ENCODE data around the gene DUSP22.

DUSP22 gene

DNA sequence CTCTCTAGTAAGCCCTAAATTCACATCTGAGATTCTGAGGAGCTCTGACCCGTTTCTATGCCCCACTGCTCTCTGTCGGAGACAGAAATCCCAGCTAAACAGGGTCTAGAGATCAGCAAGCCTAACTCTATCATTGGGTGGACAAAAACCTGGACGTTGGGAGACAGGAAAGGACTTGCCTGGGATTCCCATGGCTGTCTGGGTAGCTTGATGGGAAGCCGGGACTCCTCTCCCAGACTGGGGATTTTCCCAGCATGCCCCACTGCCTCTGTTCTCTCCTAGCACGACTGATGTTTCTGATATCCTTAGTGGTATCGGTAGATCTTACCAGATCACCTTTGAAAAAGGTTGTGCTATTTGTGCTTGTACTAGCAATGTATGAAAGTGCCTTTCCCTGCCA is 22.9 kb downstream of the DUSP22 start:
- TF ChIP-seq, protein P1, sequence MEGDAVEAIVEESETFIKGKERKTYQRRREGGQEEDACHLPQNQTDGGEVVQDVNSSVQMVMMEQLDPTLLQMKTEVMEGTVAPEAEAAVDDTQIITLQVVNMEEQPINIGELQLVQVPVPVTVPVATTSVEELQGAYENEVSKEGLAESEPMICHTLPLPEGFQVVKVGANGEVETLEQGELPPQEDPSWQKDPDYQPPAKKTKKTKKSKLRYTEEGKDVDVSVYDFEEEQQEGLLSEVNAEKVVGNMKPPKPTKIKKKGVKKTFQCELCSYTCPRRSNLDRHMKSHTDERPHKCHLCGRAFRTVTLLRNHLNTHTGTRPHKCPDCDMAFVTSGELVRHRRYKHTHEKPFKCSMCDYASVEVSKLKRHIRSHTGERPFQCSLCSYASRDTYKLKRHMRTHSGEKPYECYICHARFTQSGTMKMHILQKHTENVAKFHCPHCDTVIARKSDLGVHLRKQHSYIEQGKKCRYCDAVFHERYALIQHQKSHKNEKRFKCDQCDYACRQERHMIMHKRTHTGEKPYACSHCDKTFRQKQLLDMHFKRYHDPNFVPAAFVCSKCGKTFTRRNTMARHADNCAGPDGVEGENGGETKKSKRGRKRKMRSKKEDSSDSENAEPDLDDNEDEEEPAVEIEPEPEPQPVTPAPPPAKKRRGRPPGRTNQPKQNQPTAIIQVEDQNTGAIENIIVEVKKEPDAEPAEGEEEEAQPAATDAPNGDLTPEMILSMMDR (conservative IDR thresholded peaks at IDR 0.05): no peak
- no peak overlapping the region for H3K27ac ChIP-seq

DNA sequence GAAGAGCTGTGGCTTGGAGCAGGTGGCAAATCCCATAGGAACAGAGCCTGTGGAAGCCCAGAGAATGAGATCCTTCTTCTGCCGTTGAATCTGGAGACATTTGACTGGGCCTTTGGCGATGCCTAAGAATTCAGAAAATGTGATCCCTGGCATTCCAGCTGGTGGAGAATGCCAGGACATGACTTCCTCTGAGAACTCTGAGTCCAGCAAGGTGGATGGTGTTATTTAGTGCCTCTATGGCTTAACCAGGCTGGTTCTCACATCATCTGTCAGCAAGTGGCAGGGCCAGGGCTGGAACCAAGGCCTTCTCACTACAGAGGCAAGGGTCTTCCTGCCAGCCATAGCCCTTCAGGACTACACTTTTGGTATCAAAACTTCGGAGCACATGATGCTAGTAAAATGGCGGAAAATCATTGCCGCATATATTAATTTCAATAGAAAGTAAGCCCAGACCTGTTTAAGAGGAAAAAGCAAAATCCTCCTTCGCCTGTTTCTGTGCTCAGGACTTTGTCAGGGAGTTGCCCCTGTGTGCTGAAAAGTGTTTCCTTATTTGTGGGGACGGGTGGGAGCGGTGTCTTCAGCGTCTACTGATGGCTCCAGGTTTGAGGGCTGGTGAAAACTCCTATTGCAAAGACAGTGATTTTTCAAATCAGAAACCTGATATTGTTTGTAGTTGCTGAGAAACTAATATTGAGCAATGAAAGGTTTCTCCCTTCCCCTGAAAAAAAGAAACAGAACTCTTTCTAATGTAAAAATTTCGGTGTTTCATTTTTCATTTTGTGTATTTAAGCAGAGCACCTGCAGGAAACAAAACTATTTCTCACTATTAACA is 23.9 kb downstream of the DUSP22 start:
- no peak overlapping the region for H3K27ac ChIP-seq
- TF ChIP-seq, protein P1 (conservative IDR thresholded peaks at IDR 0.05): no peak

DNA sequence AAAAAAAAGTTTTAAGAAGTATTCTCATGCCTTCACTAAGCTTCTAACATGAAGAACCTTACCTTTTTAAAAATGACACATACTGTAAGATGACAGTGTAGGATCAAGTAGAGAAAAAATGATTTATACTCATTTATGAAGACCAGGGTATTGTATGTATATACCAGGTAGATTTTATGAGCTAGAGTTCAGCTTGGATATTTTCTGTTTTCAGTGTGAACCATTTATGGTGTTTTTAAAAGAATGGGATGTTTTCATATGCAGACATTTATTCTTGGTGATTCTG is 24.4 kb downstream of the DUSP22 start:
- TF ChIP-seq, protein P1 (conservative IDR thresholded peaks at IDR 0.05): no peak
- H3K27ac ChIP-seq: no peak overlapping the region

DNA sequence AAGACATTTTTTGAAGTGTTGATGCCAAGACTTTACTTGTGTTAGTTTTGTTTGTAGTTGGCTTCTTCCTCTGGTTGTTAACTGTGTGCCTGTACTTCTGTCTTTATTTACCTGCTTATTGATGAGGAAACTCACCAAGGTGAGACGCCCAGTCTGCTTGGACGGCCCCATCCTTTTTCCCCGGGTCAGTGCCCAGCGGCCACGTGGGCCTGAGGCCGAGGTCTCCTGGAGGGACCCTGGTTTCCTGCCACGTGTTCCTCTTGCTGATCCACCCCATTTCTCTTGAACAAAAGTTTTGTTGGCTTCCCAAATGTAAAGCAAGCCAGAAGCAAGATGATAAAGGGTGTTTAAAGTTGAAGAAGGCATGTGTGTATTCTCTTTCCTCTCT is 24.8 kb downstream of the DUSP22 start:
- TF ChIP-seq, protein P1 (conservative IDR thresholded peaks at IDR 0.05): no peak
- H3K27ac ChIP-seq: no peak overlapping the region

DNA sequence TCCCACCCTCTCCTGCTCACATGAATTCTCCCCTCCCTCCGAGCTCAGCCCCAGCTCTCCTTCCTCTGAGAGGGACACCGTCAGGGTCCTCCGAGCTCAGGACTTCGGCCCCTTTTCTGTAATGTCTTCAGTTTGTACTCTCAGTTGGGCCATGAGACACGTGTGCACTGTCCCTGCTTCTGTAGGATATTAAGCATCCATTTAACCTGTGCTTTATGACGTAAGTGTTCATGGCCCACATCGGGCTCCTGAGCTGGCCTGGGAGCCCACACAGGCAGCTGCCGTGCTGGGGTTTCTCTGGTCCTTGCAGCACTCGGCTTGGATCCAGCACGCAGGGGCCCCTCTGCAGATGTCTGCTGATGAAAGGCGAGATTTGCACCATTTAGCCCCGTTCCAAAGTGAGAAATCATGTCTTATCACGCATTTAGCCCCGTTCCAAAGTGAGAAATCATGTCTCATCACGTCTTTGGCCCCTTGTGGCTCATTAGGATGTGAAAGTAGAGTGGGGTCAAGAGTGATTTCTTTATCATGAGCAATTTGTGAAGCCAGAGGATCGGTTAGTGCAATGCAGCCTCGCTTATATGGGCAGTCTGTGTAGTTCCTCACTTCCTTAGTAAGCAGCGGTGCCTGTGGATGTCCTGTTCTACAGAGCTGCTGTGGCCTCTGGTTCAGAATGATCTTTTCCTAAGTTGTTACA is 25.3 kb downstream of the DUSP22 start:
- no peak overlapping the region for H3K27ac ChIP-seq
- TF ChIP-seq, protein P1 (conservative IDR thresholded peaks at IDR 0.05): no peak

DNA sequence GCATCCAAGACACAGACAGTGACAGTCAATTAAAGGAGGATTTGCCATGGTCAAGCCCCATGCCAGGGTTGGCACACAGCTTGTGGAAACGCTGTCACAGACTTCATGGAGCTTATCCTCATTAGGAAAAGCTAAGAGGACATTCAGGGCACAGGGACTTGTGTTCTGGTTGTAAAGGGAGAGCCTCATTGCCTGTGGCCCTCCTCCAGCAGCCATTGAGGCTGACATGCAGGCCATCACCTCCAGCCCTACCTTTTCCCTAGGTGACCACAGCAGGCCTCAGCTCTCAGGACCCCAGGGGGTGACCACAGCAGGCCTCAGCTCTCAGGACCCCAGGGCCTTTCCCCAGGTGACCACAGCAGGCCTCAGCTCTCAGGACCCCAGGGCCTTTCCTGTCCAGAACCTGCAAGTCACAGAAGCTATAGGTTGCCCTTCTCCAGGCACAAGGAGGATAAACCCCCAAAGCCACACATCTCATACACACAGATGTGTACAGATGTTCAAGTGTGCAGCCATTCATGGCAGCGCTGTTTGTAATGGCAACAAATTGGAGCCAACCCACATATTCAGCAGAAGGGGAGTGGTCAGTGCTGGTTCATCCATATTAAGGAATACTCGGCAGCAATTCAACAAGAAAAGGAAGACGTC is 26.1 kb downstream of the DUSP22 start:
- H3K27ac ChIP-seq: no peak overlapping the region
- TF ChIP-seq, protein P1 (conservative IDR thresholded peaks at IDR 0.05): no peak
